GM10248 (cell line): ENCODE measurements around the gene SLC39A13.

Experiments
- CTCF ChIA-PET: fragments of 300-600 bp; sonication (Branson Sonifier 250); formaldehyde crosslinking; extraction: SDS; loops from one replicate; lab custom pipeline; 2021; ENCODE audit warnings: antibody characterized with exemption; lab: Yijun Ruan, JAX
- POLR2A ChIA-PET: fragments of 350-650 bp; sonication (Branson Sonifier 250); formaldehyde crosslinking; extraction: SDS; loops from one replicate; lab custom pipeline; 2020; ENCODE audit warnings: antibody characterized with exemption; lab: Yijun Ruan, JAX
- DNase-seq: peaks from one replicate; pipeline ENCODE4 v3.0.0; 2012; ENCODE audit errors: extremely low spot score
- CTCF ChIP-seq: IDR thresholded peaks from 2 replicates; pipeline ENCODE4 v1.5.1; 2012; ENCODE audit warnings: mild to moderate bottlenecking, low read depth; ENCODE audit errors: extremely low read depth, missing control alignments, control extremely low read depth

The SLC39A13 gene

GRCh38 chr11:47430524-47430923, 22.1 kb downstream of the SLC39A13 start:
- CTCF ChIA-PET, result interaction anchor here (1.1 to 1.5 kb wide), 3 partner anchors 16 to 56 kb away, joined by 3 to 10 read pairs (median 3); no protein-coding TSS in a partner anchor
- POLR2A ChIA-PET, result no interaction called here
- TF ChIP-seq CTCF, result no peak
- DNase-seq, result no peak

GRCh38 chr11:47431356-47432083, 23.1 kb downstream of the SLC39A13 start:
- ChIA-PET POLR2A (no interaction called here), CTCF (interaction anchor here (0.6 to 1.6 kb wide), 5 partner anchors 21 to 57 kb away, joined by 3 to 5 read pairs (median 3); no protein-coding TSS in a partner anchor)
- DNase-seq, result no peak
- TF ChIP-seq CTCF, result no peak

- no peak for TF ChIP-seq CTCF
- no peak for DNase-seq
- CTCF ChIA-PET, result interaction anchor here (1.0 to 1.9 kb wide), 3 partner anchors 20 to 59 kb away, joined by 3 to 6 read pairs (median 5); no protein-coding TSS in a partner anchor
- POLR2A ChIA-PET, result no interaction called here
Observed at GRCh38 chr11:47433157-47433556, 24.8 kb downstream of the SLC39A13 start.

GRCh38 chr11:47434011-47434786, 25.8 kb downstream of the SLC39A13 start:
- no peak for TF ChIP-seq CTCF
- ChIA-PET CTCF (interaction anchor here (1.0 to 1.9 kb wide), 2 partner anchors 19 to 22 kb away, joined by 4 to 6 read pairs; no protein-coding TSS in a partner anchor), POLR2A (no interaction called here)
- DNase-seq, result no peak

- CTCF ChIA-PET, result no interaction called here
- no peak for TF ChIP-seq CTCF
- POLR2A ChIA-PET, result no interaction called here
- DNase-seq, result no peak
Observed at GRCh38 chr11:47435687-47436086, 27.3 kb downstream of the SLC39A13 start.

GRCh38 chr11:47436726-47437125, 28.3 kb downstream of the SLC39A13 start:
- no peak for DNase-seq
- CTCF ChIA-PET, result no interaction called here
- no peak for TF ChIP-seq CTCF

More at GRCh38 chr11:47436726-47437125, 28.3 kb downstream of the SLC39A13 start:
- POLR2A ChIA-PET, result no interaction called here
